Measurements from ENCODE around the gene MPP7.

MPP7 gene

GRCh38 chr10:28266449-28267224 lies 36.2 kb downstream of the MPP7 start:
- Histone ChIP-seq H3K9me3 (ENCODE audit: control insufficient read depth, low read depth, low read length) (no peaks in the 10 kb centered on the region), H3K4me3 (ENCODE audit: low read length) (no peak overlapping the region), H3K36me3 (ENCODE audit: control insufficient read depth, low read depth, low read length) (no peaks in the 10 kb centered on the region), H3K9ac (ENCODE audit: low read length) (no peak overlapping the region), H3K27me3 (ENCODE audit: control insufficient read depth, insufficient read depth, low read length) (no peaks in the 10 kb centered on the region), H3K4me1 (ENCODE audit: control insufficient read depth, low read depth, low read length) (no peaks in the 10 kb centered on the region), H3K27ac (ENCODE audit: low read length) (no peak overlapping the region)

- H3K9me3 ChIP-seq (ENCODE audit: control insufficient read depth, low read depth, low read length): no peaks in the 10 kb centered on the region
- no peaks in the 10 kb centered on the region for H3K36me3 ChIP-seq (ENCODE audit: control insufficient read depth, low read depth, low read length)
- H3K4me1 ChIP-seq (ENCODE audit: control insufficient read depth, low read depth, low read length): no peaks in the 10 kb centered on the region
- no peak overlapping the region for H3K9ac ChIP-seq (ENCODE audit: low read length)
- no peak overlapping the region for H3K4me3 ChIP-seq (ENCODE audit: low read length)
- H3K27ac ChIP-seq (ENCODE audit: low read length): no peak overlapping the region
- H3K27me3 ChIP-seq (ENCODE audit: control insufficient read depth, insufficient read depth, low read length): no peaks in the 10 kb centered on the region
These were observed 39.6 kb downstream of the MPP7 start for GRCh38 chr10:28263136-28263857.

- Histone ChIP-seq H3K9me3 (ENCODE audit: control insufficient read depth, low read depth, low read length) (no peaks in the 10 kb centered on the region), H3K4me3 (ENCODE audit: low read length) (no peak overlapping the region), H3K27me3 (ENCODE audit: control insufficient read depth, insufficient read depth, low read length) (no peaks in the 10 kb centered on the region), H3K4me1 (ENCODE audit: control insufficient read depth, low read depth, low read length) (no peaks in the 10 kb centered on the region), H3K36me3 (ENCODE audit: control insufficient read depth, low read depth, low read length) (no peaks in the 10 kb centered on the region), H3K9ac (ENCODE audit: low read length) (no peak overlapping the region), H3K27ac (ENCODE audit: low read length) (no peak overlapping the region)
These were observed 46.1 kb downstream of the MPP7 start for GRCh38 chr10:28256776-28257175.

- Histone ChIP-seq H3K4me1 (ENCODE audit: control insufficient read depth, low read depth, low read length) (no peaks in the 10 kb centered on the region), H3K9me3 (ENCODE audit: control insufficient read depth, low read depth, low read length) (no peaks in the 10 kb centered on the region), H3K4me3 (ENCODE audit: low read length) (no peak overlapping the region), H3K27ac (ENCODE audit: low read length) (no peak overlapping the region), H3K27me3 (ENCODE audit: control insufficient read depth, insufficient read depth, low read length) (no peaks in the 10 kb centered on the region), H3K9ac (ENCODE audit: low read length) (no peak overlapping the region), H3K36me3 (ENCODE audit: control insufficient read depth, low read depth, low read length) (no peaks in the 10 kb centered on the region)
These were observed 48.4 kb downstream of the MPP7 start for GRCh38 chr10:28254290-28254985.

- no peak overlapping the region for H3K9ac ChIP-seq (ENCODE audit: low read length)
- H3K4me3 ChIP-seq (ENCODE audit: low read length): no peak overlapping the region
- H3K36me3 ChIP-seq (ENCODE audit: control insufficient read depth, low read depth, low read length): no peaks in the 10 kb centered on the region
- no peaks in the 10 kb centered on the region for H3K9me3 ChIP-seq (ENCODE audit: control insufficient read depth, low read depth, low read length)
- no peak overlapping the region for H3K27ac ChIP-seq (ENCODE audit: low read length)
- H3K4me1 ChIP-seq (ENCODE audit: control insufficient read depth, low read depth, low read length): no peaks in the 10 kb centered on the region
- no peaks in the 10 kb centered on the region for H3K27me3 ChIP-seq (ENCODE audit: control insufficient read depth, insufficient read depth, low read length)
These were observed 49.6 kb downstream of the MPP7 start for GRCh38 chr10:28253169-28253785.

Measured in iPS-18a (cell line).